HepG2 (cell line): ENCODE measurements around the gene GNG3. TPM values are rescaled to one million over a fixed set of nuclear protein-coding genes. Genes with fewer than 3 reads are reported as not detected.

ENCODE experiments used
- AKAP8 ChIP-seq: sonication (generic); formaldehyde crosslinking; IDR thresholded peaks from 2 replicates; pipeline ENCODE4 v1.5.1; 2020; ENCODE audit warnings: mild to moderate bottlenecking, missing genetic modification reagents
- ATF7 ChIP-seq, 2 experiments: fragments of 450-650 bp in 1 of 2; sonication (generic) in 1 of 2; formaldehyde crosslinking in 1 of 2; IDR thresholded peaks; 2 replicates each; pipeline versions ENCODE4 v1.4.0 to v1.6.1; 2016 to 2020; ENCODE audit warnings: antibody characterized with exemption in 1 of 2, mild to moderate bottlenecking in 1 of 2, missing genetic modification reagents in 1 of 2
- DZIP1 ChIP-seq: sonication (generic); formaldehyde crosslinking; IDR thresholded peaks from 2 replicates; pipeline ENCODE4 v1.5.0; 2020; ENCODE audit warnings: mild to moderate bottlenecking, missing genetic modification reagents
- HNF4G ChIP-seq, 2 experiments: sonication (generic) in 1 of 2; formaldehyde crosslinking in 1 of 2; IDR thresholded peaks; 2 replicates each; pipeline versions ENCODE4 v1.4.0 to v1.6.1; 2011 to 2020; ENCODE audit warnings: borderline replicate concordance in 2 of 2, low read depth in 2 of 2, mild to moderate bottlenecking in 2 of 2, low read length in 1 of 2, missing genetic modification reagents in 1 of 2, moderate library complexity in 1 of 2
- PHF5A ChIP-seq: IDR thresholded peaks from one replicate; pipeline ENCODE4 v1.6.1; 2018; ENCODE audit warnings: low read depth, missing genetic modification reagents; ENCODE audit not compliant: unreplicated experiment
- SAP130 ChIP-seq: IDR thresholded peaks from 2 replicates; pipeline ENCODE4 v1.6.1; 2016; ENCODE audit warnings: low read depth
- THRA ChIP-seq: sonication (generic); formaldehyde crosslinking; IDR thresholded peaks from 2 replicates; pipeline ENCODE4 v1.4.0; 2020; ENCODE audit warnings: missing genetic modification reagents, borderline replicate concordance
- YY1 ChIP-seq: IDR thresholded peaks from 2 replicates; pipeline ENCODE4 v1.6.1; 2011; ENCODE audit warnings: low read length, low read depth, moderate library complexity, mild to moderate bottlenecking; ENCODE audit not compliant: insufficient read depth, insufficient replicate concordance
- ZBTB37 ChIP-seq: sonication (generic); formaldehyde crosslinking; IDR thresholded peaks from 2 replicates; pipeline ENCODE4 v1.4.0; 2020; ENCODE audit warnings: mild to moderate bottlenecking, missing genetic modification reagents
- ZMAT3 ChIP-seq: sonication (generic); formaldehyde crosslinking; conservative IDR thresholded peaks from 2 replicates; pipeline ENCODE4 v1.7.0; 2021; ENCODE audit warnings: missing genetic modification reagents
- ZNF230 ChIP-seq: sonication (generic); formaldehyde crosslinking; IDR thresholded peaks from 2 replicates; pipeline ENCODE4 v1.4.0; 2020; ENCODE audit warnings: mild to moderate bottlenecking, missing genetic modification reagents
- ZNF333 ChIP-seq: sonication (generic); formaldehyde crosslinking; IDR thresholded peaks from 2 replicates; pipeline ENCODE4 v1.4.0; 2020; ENCODE audit warnings: mild to moderate bottlenecking, missing genetic modification reagents, borderline replicate concordance
- ZNF609 ChIP-seq: sonication (generic); formaldehyde crosslinking; IDR thresholded peaks from 2 replicates; pipeline ENCODE4 v1.4.0; 2020; ENCODE audit warnings: mild to moderate bottlenecking, missing genetic modification reagents, borderline replicate concordance
- ZSCAN30 ChIP-seq: sonication (generic); formaldehyde crosslinking; IDR thresholded peaks from 2 replicates; pipeline ENCODE4 v1.5.0; 2020; ENCODE audit warnings: mild to moderate bottlenecking, missing genetic modification reagents
- polyA plus RNA-seq, 8 experiments: library from polyadenylated mRNA; depleted of rRNA in 3 of 8; stranded (reverse) in 7 of 8; unstranded in 1 of 8; fragments of >200 nt; fragmentation: Illumina TruSeq in 4 of 8; extraction: Trizol in 4 of 8; gene quantifications; 2 replicates each; pipeline versions ENCODE4 v1.2.1 to v1.2.3, GENCODE V29; 2011 to 2016; ENCODE audit warnings: low read depth in 4 of 8, missing spikeins in 1 of 8, mixed read lengths in 1 of 8; ENCODE audit not compliant: insufficient read depth in 1 of 8
- total RNA-seq, 5 experiments: library from RNA; depleted of rRNA; stranded (reverse); fragments of >200 nt; fragmentation: Illumina TruSeq; extraction: Trizol; gene quantifications; 2 replicates each; pipeline ENCODE4 v1.2.3, GENCODE V29; 2016; ENCODE audit warnings: low read depth in 1 of 5

Gene GNG3
- total and polyA plus RNA-seq, 2 of the 13 experiments (the other 11 are each of a cell fraction or from before 2014, with no cell fraction given) = not detected

- TF ChIP-seq ATF7 (IDR thresholded peaks at IDR 0.05) = no peak
- TF ChIP-seq ATF7 (CRISPR knock-in tag; IDR thresholded peaks at IDR 0.05) = no peak
- TF ChIP-seq ZNF230 (CRISPR knock-in tag) = peak; percentile 90
- 0 out of 2 replicates have a peak, but pooled peaks have one; percentile 92 for TF ChIP-seq ZSCAN30 (CRISPR knock-in tag)
- peak; percentile 83 for TF ChIP-seq SAP130
- TF ChIP-seq YY1 = peak; percentile 75
- TF ChIP-seq ZMAT3 (CRISPR knock-in tag) = peak; percentile 46
- TF ChIP-seq HNF4G (IDR thresholded peaks at IDR 0.05; ENCODE audit: borderline replicate concordance, low read depth, low read length) = peak; percentile 28; the same call in 1 of the 2 replicates
- no peak for TF ChIP-seq HNF4G (CRISPR knock-in tag; IDR thresholded peaks at IDR 0.05; ENCODE audit: borderline replicate concordance, low read depth)
- TF ChIP-seq PHF5A (CRISPR knock-in tag) = peak; percentile 76
- TF ChIP-seq THRA = peak; percentile 52
- no peak for TF ChIP-seq DZIP1 (CRISPR knock-in tag)
- peak; percentile 62; the same call in 1 of the 2 replicates for TF ChIP-seq ZNF333 (CRISPR knock-in tag)
- peak; percentile 45; the same call in 1 of the 2 replicates for TF ChIP-seq AKAP8 (CRISPR knock-in tag)
- no peak; the same call in 1 of the 2 replicates for TF ChIP-seq ZBTB37 (CRISPR knock-in tag)
- no peak; the same call in 1 of the 2 replicates for TF ChIP-seq ZNF609 (CRISPR knock-in tag)
Observed at GRCh38 chr11:62665075-62665598, 42.3 kb upstream of the GNG3 start, which contains the start of the genes C11orf98 and CSKMT (continued).
